GM12801 (cell line): ENCODE data around the gene ASXL3.

ENCODE experiments used
- CTCF ChIP-seq: IDR thresholded peaks from one replicate; pipeline ENCODE4 v1.5.1; 2011; ENCODE audit warnings: control low read depth; ENCODE audit not compliant: insufficient read length; ENCODE audit errors: extremely low read depth

The ASXL3 gene

GRCh38 chr18:33716061-33716683 is 138.2 kb downstream of the ASXL3 start:
- no peak for TF ChIP-seq CTCF

- TF ChIP-seq CTCF: no peak
These were observed 139.3 kb downstream of the ASXL3 start for GRCh38 chr18:33717339-33717738.

- TF ChIP-seq CTCF: no peak
These were observed 142.1 kb downstream of the ASXL3 start for GRCh38 chr18:33720133-33720532.

- no peak for TF ChIP-seq CTCF
These were observed 151.5 kb downstream of the ASXL3 start for GRCh38 chr18:33729556-33729955.

- TF ChIP-seq CTCF: no peak
These were observed 155.4 kb downstream of the ASXL3 start for GRCh38 chr18:33733376-33733775.

- TF ChIP-seq CTCF: no peak
These were observed 157.4 kb downstream of the ASXL3 start for GRCh38 chr18:33735428-33735827.

- TF ChIP-seq CTCF: no peak
These were observed 163.7 kb downstream of the ASXL3 start for GRCh38 chr18:33741760-33742159.
